Immature natural killer cell (primary cell): Measurements from ENCODE around the gene ATP6V0B. TPM values are rescaled to one million over a fixed set of nuclear protein-coding genes. Genes with fewer than 3 reads are reported as not detected.

ENCODE experiments used
- DNase-seq, 3 donors: peaks; one replicate each; pipeline ENCODE4 v3.0.0; 2022; ENCODE audit warnings: mixed read lengths in 1 of 3
- H3K27ac Mint-ChIP-seq, 6 donors: one replicate each; pipeline ENCODE4 v1.8.0; 2020; ENCODE audit warnings: mixed read lengths in 6 of 6, mild to moderate bottlenecking in 5 of 6, inconsistent platforms in 4 of 6, moderate library complexity in 3 of 6
- H3K27me3 Mint-ChIP-seq, 3 donors: one replicate each; pipeline ENCODE4 v1.8.0; 2020 to 2021; ENCODE audit warnings: low read depth in 3 of 3, mild to moderate bottlenecking in 3 of 3, mixed read lengths in 3 of 3, moderate library complexity in 3 of 3, inconsistent platforms in 1 of 3
- H3K36me3 Mint-ChIP-seq, 3 donors: one replicate each; pipeline ENCODE4 v1.8.0; 2020; ENCODE audit warnings: mixed read lengths in 3 of 3, inconsistent platforms in 2 of 3, mild to moderate bottlenecking in 2 of 3
- H3K4me1 Mint-ChIP-seq, 2 donors: one replicate each; pipeline ENCODE4 v1.8.0; 2020; ENCODE audit warnings: inconsistent platforms in 2 of 2, mild to moderate bottlenecking in 2 of 2, mixed read lengths in 2 of 2, moderate library complexity in 1 of 2
- H3K4me3 Mint-ChIP-seq, 5 donors: one replicate each; pipeline ENCODE4 v1.8.0; 2020; ENCODE audit warnings: mild to moderate bottlenecking in 5 of 5, mixed read lengths in 5 of 5, inconsistent platforms in 3 of 5, moderate library complexity in 3 of 5
- H3K9me3 Mint-ChIP-seq, 6 donors: one replicate each; pipeline ENCODE4 v1.8.0; 2020; ENCODE audit warnings: mild to moderate bottlenecking in 6 of 6, mixed read lengths in 6 of 6, inconsistent platforms in 4 of 6, moderate library complexity in 3 of 6
- polyA plus RNA-seq, 3 donors: library from polyadenylated mRNA; unstranded; fragments of 300-500 nt; fragmentation: Illumina TruSeq; gene quantifications; one replicate each; pipeline ENCODE4 v1.2.3, GENCODE V29; 2021

The ATP6V0B gene
- 100 to 1,000 TPM; 227 to 425 (median 395) TPM for polyA plus RNA-seq

DNA sequence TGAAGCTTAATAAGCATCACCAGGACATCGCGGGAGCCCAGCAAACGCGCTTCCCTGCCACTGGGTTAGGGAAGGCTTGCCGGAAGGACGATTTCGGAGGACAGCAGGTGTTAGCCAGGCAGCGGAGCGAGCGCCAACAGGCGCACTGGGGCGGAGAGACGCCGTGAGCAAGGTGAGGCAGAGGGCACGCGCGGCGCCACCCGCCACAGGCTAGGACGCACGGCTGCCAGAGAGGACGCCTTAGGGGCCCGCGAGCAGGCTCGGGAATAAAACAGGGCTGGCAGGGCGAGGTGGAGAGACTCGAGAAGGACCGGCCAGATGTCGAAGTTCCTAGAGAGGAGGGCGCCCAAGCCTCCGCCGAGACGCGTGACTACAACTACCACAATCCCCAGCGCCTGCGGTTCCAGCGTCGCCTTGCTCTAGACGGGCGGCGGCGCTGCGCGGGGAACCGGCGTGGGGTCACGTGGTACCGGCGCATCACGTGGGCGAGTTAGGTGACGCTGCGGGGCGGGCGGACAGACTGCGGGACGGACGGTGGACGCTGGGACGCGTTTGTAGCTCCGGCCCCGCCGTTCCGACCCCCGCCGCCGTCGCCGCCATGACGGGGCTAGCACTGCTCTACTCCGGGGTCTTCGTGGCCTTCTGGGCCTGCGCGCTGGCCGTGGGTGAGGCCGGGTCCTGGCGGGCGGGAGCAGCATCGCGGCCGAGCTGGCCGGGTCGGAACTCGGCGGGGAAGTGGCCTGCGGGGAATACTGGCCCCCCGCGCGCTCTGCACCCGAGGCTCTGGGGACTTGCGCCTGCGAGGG lies at the start of gene ATP6V0B:
Gene ATP6V0B (plus strand): TSS at position 518 of the 806 bp plus-strand sequence. CDS start 81 bp downstream, at position 599.
- Mint-ChIP-seq H3K4me3 (peak within 1 kb of the TSS; percentile 87 to 98 (median 93)), H3K36me3 (peaks cover 6 to 24% (median 8%) of the 10 kb centered on the region in 3 donors), H3K9me3 (peaks cover 0 to 1% (median 0%) of the 10 kb centered on the region in 6 donors), H3K27ac (peak within 1 kb of the TSS; percentile 81 to 97 (median 91)), H3K4me1 (peaks cover 64 to 65% of the 10 kb centered on the region in 2 donors), H3K27me3 (peaks cover 3 to 5% (median 5%) of the 10 kb centered on the region in 3 donors)
- peak; percentile 87 to 90 (median 89) for DNase-seq

DNA sequence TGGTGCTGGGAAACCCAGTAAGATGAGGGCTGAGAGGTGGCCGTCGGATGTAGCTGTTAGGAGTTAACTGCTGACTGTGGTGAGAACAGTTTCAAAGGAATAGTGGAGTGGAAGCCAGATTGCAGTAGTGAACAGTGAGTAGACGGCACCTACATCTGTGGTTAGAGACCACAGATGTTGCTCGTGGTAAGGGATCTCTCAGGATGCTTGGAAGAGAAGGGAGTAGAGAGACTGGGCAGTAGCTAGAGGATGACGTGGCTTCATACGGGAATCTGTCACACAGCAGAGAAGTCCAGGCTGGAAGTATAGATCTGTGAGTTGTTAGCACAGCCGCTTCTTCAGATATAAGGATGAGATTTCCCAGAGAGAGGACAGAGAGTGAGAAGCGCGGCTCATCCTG lies 48.9 kb upstream of the ATP6V0B start:
- Mint-ChIP-seq H3K36me3 (peaks cover 8 to 24% (median 16%) of the 10 kb centered on the region in 3 donors), H3K9me3 (no peaks in the 10 kb centered on the region), H3K27me3 (peaks cover 0 to 4% (median 1%) of the 10 kb centered on the region in 3 donors), H3K4me3 (no peak overlapping the region), H3K27ac (peak overlapping the region in 1 of 6 donors; percentile 32), H3K4me1 (no peaks in the 10 kb centered on the region)
- DNase-seq = no peak

- H3K9me3 Mint-ChIP-seq = peaks cover 0 to 1% (median 0%) of the 10 kb centered on the region in 6 donors
- no peak for DNase-seq
- H3K27ac Mint-ChIP-seq = no peak overlapping the region
- peaks cover 0 to 6% of the 10 kb centered on the region in 2 donors for H3K4me1 Mint-ChIP-seq
- H3K36me3 Mint-ChIP-seq = peaks cover 8 to 11% (median 11%) of the 10 kb centered on the region in 3 donors
- no peak overlapping the region for H3K4me3 Mint-ChIP-seq
- peaks cover 6 to 12% (median 11%) of the 10 kb centered on the region in 3 donors for H3K27me3 Mint-ChIP-seq
These were observed 44.4 kb upstream of the ATP6V0B start for GRCh38 chr1:43930168-43930948.

DNA sequence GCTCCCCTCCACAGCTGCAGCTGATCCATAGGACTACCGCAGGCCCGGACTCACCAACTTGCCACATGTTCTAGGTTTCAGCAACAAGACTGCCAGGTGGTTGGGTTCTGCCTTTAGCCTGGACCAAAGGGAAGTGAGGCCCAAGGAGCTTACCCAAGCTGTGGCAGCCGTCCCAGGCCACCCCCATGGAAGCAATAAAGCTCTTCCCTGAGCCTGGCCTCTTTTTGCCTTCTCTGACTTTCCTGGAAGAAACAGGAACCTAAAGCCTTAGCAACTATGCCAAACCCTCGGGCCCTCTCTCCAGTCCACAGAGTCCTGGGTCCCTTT lies 43.8 kb upstream of the ATP6V0B start:
- Mint-ChIP-seq H3K4me3 (no peak overlapping the region), H3K27ac (no peak overlapping the region)
- DNase-seq = no peak

GRCh38 chr1:43931711-43932660 lies 42.8 kb upstream of the ATP6V0B start:
- peaks cover 8 to 13% (median 11%) of the 10 kb centered on the region in 3 donors for H3K27me3 Mint-ChIP-seq
- peaks cover 0 to 4% (median 0%) of the 10 kb centered on the region in 3 donors for H3K36me3 Mint-ChIP-seq
- H3K4me1 Mint-ChIP-seq = peaks cover 0 to 11% of the 10 kb centered on the region in 2 donors
- H3K9me3 Mint-ChIP-seq = peaks cover 0 to 1% (median 0%) of the 10 kb centered on the region in 6 donors
- DNase-seq = no peak
- H3K4me3 Mint-ChIP-seq = no peak overlapping the region
- H3K27ac Mint-ChIP-seq = no peak overlapping the region

More for the DNA sequence above, 43.8 kb upstream of the ATP6V0B start:
- Mint-ChIP-seq H3K9me3 (peaks cover 0 to 1% (median 0%) of the 10 kb centered on the region in 6 donors), H3K36me3 (peaks cover 2 to 6% (median 5%) of the 10 kb centered on the region in 3 donors), H3K27me3 (peaks cover 8 to 13% (median 11%) of the 10 kb centered on the region in 3 donors), H3K4me1 (peaks cover 0 to 8% of the 10 kb centered on the region in 2 donors)

GRCh38 chr1:43932786-43933385 lies 41.9 kb upstream of the ATP6V0B start:
- H3K4me3 Mint-ChIP-seq = peak overlapping the region in 2 of 5 donors; percentile 7 to 18
- H3K27me3 Mint-ChIP-seq = peaks cover 8 to 13% (median 12%) of the 10 kb centered on the region in 3 donors

GRCh38 chr1:43933386-43934100 lies 41.2 kb upstream of the ATP6V0B start, which contains the start of gene ARTN:
ARTN (plus strand) TSS chr1:43933801; CDS start chr1:43935657, 1,856 bp downstream.
- Mint-ChIP-seq H3K27ac (no peak within 1 kb of the TSS), H3K4me1 (peaks cover 0 to 11% of the 10 kb centered on the region in 2 donors), H3K4me3 (peak within 1 kb of the TSS in 2 of 5 donors; percentile 35 to 40), H3K9me3 (peaks cover 0 to 1% (median 0%) of the 10 kb centered on the region in 6 donors), H3K36me3 (peaks cover 3 to 11% (median 4%) of the 10 kb centered on the region in 3 donors), H3K27me3 (peaks cover 8 to 13% (median 12%) of the 10 kb centered on the region in 3 donors)
- no peak for DNase-seq

More at GRCh38 chr1:43932786-43933385, 41.9 kb upstream of the ATP6V0B start:
- Mint-ChIP-seq H3K36me3 (peaks cover 0 to 4% (median 3%) of the 10 kb centered on the region in 3 donors), H3K4me1 (peaks cover 0 to 11% of the 10 kb centered on the region in 2 donors), H3K27ac (no peak overlapping the region), H3K9me3 (peaks cover 0 to 1% (median 0%) of the 10 kb centered on the region in 6 donors)
- DNase-seq = no peak

DNA sequence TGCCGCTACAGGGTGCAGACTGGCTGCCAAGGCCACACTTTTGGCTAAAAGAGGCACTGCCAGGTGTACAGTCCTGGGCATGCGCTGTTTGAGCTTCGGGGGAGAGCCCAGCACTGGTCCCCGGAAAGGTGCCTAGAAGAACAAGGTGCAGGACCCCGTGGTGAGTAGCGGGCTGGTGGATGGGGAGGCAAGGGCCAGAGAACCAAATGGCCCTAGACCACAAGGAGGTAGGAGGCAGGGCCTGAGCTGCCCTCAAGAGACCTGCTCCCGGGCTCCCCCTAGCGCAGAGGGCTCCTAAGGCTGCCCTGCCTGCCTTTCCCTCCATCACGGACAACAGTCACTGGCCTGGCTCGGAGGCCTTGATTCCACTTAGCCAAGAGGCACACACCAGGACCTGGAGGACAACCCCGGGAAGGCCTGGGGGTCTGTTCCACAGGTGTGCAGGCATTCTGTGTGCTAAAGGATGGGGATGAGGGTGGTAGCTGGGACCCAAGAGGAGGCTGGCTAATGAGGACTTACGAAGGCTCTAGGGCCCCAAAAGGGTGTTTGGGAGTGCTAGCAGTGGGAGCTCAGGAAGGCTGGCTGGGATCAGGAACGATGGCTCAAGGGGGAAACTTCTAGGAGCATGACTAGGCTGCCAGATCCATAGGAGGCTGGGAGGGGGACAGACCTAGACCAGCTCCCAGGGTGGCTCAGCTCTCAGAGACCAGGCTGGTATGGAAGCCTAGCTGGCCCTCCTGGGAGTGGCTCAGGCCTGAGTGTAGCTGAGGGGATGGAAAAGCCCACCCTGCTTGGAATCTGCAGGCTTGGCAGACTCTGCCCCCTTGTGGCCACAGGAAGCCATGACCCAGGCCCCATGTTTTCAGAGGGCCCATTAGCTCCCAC lies 40.4 kb upstream of the ATP6V0B start:
- Mint-ChIP-seq H3K27ac (no peak overlapping the region), H3K9me3 (peaks cover 0 to 1% (median 0%) of the 10 kb centered on the region in 6 donors), H3K36me3 (peaks cover 3 to 11% (median 5%) of the 10 kb centered on the region in 3 donors), H3K27me3 (peaks cover 8 to 13% (median 12%) of the 10 kb centered on the region in 3 donors), H3K4me1 (peaks cover 0 to 11% of the 10 kb centered on the region in 2 donors), H3K4me3 (peak overlapping the region in 2 of 5 donors; percentile 35 to 40)
- peak; percentile 30 to 36 (median 35) for DNase-seq

GRCh38 chr1:43934986-43935324 lies 39.8 kb upstream of the ATP6V0B start:
- H3K9me3 Mint-ChIP-seq = peaks cover 0 to 1% (median 0%) of the 10 kb centered on the region in 6 donors
- no peak for DNase-seq
- no peak overlapping the region for H3K27ac Mint-ChIP-seq
- H3K27me3 Mint-ChIP-seq = peaks cover 8 to 13% (median 10%) of the 10 kb centered on the region in 3 donors
- peaks cover 5 to 16% (median 8%) of the 10 kb centered on the region in 3 donors for H3K36me3 Mint-ChIP-seq
- H3K4me3 Mint-ChIP-seq = no peak overlapping the region
- peaks cover 0 to 11% of the 10 kb centered on the region in 2 donors for H3K4me1 Mint-ChIP-seq

GRCh38 chr1:43935711-43936427 lies 38.9 kb upstream of the ATP6V0B start:
- H3K4me1 Mint-ChIP-seq = peaks cover 0 to 11% of the 10 kb centered on the region in 2 donors
- peaks cover 8 to 13% (median 10%) of the 10 kb centered on the region in 3 donors for H3K27me3 Mint-ChIP-seq
- H3K9me3 Mint-ChIP-seq = peaks cover 0 to 1% (median 0%) of the 10 kb centered on the region in 6 donors
- H3K36me3 Mint-ChIP-seq = peaks cover 5 to 19% (median 8%) of the 10 kb centered on the region in 3 donors
- H3K4me3 Mint-ChIP-seq = peak overlapping the region in 4 of 5 donors; percentile 23 to 39 (median 32)
- DNase-seq = no peak
- H3K27ac Mint-ChIP-seq = no peak overlapping the region
